ENCODE measurements around the gene CNGB1. TPM values are rescaled to one million over a fixed set of nuclear protein-coding genes. Genes with fewer than 3 reads are reported as not detected.

CNGB1 gene
- total RNA-seq, 2 donors from 2014 or later, result 0.34 TPM; not detected in 1

DNA sequence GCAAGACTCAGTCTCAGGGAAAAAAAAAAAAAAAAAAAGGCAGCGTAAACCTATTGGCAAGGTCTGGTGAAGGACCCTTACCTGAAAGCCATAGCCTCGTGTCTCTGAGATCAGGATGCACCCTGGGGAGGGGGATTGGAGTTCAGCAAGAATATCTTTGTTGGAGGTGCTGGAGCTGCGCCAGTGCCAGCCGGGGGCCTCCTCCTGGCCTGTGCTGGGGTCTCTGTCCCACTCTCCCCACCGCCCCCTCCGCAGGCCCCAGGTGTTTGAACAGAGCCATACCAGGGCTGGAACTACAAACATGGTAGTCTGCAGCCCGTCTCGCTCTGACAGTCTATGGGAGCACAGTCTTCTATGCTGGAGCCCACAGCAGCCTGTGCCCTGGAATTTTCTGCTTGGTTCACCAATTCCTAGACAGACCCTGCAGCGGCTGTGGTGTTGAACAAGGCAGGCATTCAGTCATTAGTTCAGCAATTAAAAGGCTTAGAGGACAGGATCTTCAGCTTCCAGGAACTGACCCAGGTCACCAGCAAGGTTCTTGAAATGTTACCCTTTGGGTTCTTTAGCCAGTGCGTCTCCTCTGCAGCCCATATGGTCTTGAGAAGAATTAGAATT, 126.4 kb downstream of the CNGB1 start:
- intact Hi-C loops (cut with DNase I), result no loop called here
- Histone ChIP-seq H3K27me3 (replicated peaks; ENCODE audit: insufficient read depth) (no peaks in the 10 kb centered on the region), H3K36me3 (no peaks in the 10 kb centered on the region), H3K4me3 (no peak overlapping the region), H3K27ac (no peak overlapping the region), H3K4me1 (replicated peaks) (no peaks in the 10 kb centered on the region), H3K9me3 (no peaks in the 10 kb centered on the region)
- DNase-seq (ENCODE audit: low spot score), result no peak
- 80% methylated on average over 10 of the region's 10 CpGs for WGBS
- TF ChIP-seq POLR2A (IDR thresholded peaks at IDR 0.05), result no peak
- TF ChIP-seq CTCF (IDR thresholded peaks at IDR 0.05), result no peak
- no peak for TF ChIP-seq POLR2AphosphoS5 (IDR thresholded peaks at IDR 0.05)

- Histone ChIP-seq H3K9me3 (no peaks in the 10 kb centered on the region), H3K4me3 (no peak overlapping the region), H3K27ac (no peak overlapping the region), H3K4me1 (replicated peaks) (no peaks in the 10 kb centered on the region), H3K27me3 (replicated peaks; ENCODE audit: insufficient read depth) (peaks cover 3% of the 10 kb centered on the region), H3K36me3 (no peaks in the 10 kb centered on the region)
- 50% methylated on average over 1 of the region's 1 CpG for WGBS
- no peak for DNase-seq (ENCODE audit: low spot score)
- intact Hi-C loops (cut with DNase I), result no loop called here
- no peak for TF ChIP-seq POLR2AphosphoS5 (IDR thresholded peaks at IDR 0.05)
Observed at GRCh38 chr16:57843400-57843799, 127.5 kb downstream of the CNGB1 start.

DNA sequence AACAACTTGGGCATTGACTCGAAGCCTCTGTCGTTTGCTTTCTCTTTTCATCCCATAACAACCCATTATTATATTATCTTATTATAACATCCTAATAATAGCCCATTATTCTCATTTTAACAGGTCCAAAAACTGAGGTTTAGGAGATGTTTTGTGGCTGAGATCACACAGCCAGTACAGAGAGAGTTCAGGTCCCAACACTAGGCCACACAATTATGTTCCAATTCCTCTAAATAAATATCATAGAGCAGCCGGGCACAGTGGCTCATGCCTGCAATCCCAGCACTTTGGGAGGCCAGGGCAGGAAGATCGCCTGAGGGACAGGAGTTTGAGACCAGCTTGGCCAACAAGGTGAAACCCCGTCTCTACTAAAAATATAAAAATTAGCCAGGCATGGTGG, 128.3 kb downstream of the CNGB1 start:
- H3K9me3 ChIP-seq, result no peaks in the 10 kb centered on the region
- 91% methylated on average over 5 of the region's 5 CpGs for WGBS
- no peaks in the 10 kb centered on the region for H3K36me3 ChIP-seq
- no peak overlapping the region for H3K4me3 ChIP-seq
- no peak for DNase-seq (ENCODE audit: low spot score)
- peaks cover 3% of the 10 kb centered on the region for H3K27me3 ChIP-seq (replicated peaks; ENCODE audit: insufficient read depth)
- no peak overlapping the region for H3K27ac ChIP-seq
- no peaks in the 10 kb centered on the region for H3K4me1 ChIP-seq (replicated peaks)
- intact Hi-C loops (cut with DNase I), result no loop called here
- TF ChIP-seq CTCF (IDR thresholded peaks at IDR 0.05), result no peak
- TF ChIP-seq POLR2A (IDR thresholded peaks at IDR 0.05), result no peak
- no peak for TF ChIP-seq POLR2AphosphoS5 (IDR thresholded peaks at IDR 0.05)

- peaks cover 3% of the 10 kb centered on the region for H3K27me3 ChIP-seq (replicated peaks; ENCODE audit: insufficient read depth)
- no peak for DNase-seq (ENCODE audit: low spot score)
- no peaks in the 10 kb centered on the region for H3K36me3 ChIP-seq
- no peak for TF ChIP-seq CTCF (IDR thresholded peaks at IDR 0.05)
- no peak for TF ChIP-seq POLR2A (IDR thresholded peaks at IDR 0.05)
- no peak for TF ChIP-seq POLR2AphosphoS5 (IDR thresholded peaks at IDR 0.05)
- WGBS, result 81% methylated on average over 8 of the region's 8 CpGs
- no peak overlapping the region for H3K4me3 ChIP-seq
- intact Hi-C loops (cut with DNase I), result no loop called here
- no peaks in the 10 kb centered on the region for H3K4me1 ChIP-seq (replicated peaks)
- no peaks in the 10 kb centered on the region for H3K9me3 ChIP-seq
- no peak overlapping the region for H3K27ac ChIP-seq
Observed at GRCh38 chr16:57840833-57841232, 130.1 kb downstream of the CNGB1 start.

DNA sequence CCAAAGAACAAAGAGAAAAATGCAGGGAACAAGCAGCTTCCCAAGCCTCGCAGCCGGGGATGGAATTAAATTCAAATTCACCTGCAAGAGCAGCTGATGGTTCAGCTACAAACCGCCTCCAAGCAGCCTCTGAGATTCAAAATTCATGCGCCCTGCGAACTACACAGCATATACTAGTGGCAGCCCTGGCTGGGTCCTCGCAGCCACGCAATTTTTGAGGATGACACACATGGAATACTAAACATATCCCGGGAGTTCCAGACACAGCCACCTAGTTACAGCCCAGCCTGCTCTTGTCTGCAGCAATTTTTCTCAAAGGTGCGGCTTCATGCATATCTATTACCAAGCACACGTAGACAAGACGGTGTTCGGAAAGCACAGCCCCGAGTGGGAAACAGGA, 132.8 kb downstream of the CNGB1 start:
- WGBS, result 46% methylated on average over 13 of the region's 13 CpGs
- H3K27ac ChIP-seq, result no peak overlapping the region
- DNase-seq (ENCODE audit: low spot score), result no peak
- TF ChIP-seq POLR2AphosphoS5 (IDR thresholded peaks at IDR 0.05), result no peak
- no peak for TF ChIP-seq POLR2A (IDR thresholded peaks at IDR 0.05)
- no peak for TF ChIP-seq CTCF (IDR thresholded peaks at IDR 0.05)
- no peaks in the 10 kb centered on the region for H3K9me3 ChIP-seq
- H3K36me3 ChIP-seq, result no peaks in the 10 kb centered on the region
- no peaks in the 10 kb centered on the region for H3K4me1 ChIP-seq (replicated peaks)
- intact Hi-C loops (cut with DNase I), result no loop called here
- no peak overlapping the region for H3K4me3 ChIP-seq
- peaks cover 3% of the 10 kb centered on the region for H3K27me3 ChIP-seq (replicated peaks; ENCODE audit: insufficient read depth)

Measured in prostate gland (tissue), 2 donors.